PC-3 (cell line): ENCODE results near the gene ZEB1. TPM values are rescaled to one million over a fixed set of nuclear protein-coding genes. Genes with fewer than 3 reads are reported as not detected.

Source experiments
- ATAC-seq: fragments of 200-7000 bp; cut with Tn5 transposase; 2 replicates; pipeline ENCODE4 v1.9.1; 2020; ENCODE audit warnings: mild to moderate bottlenecking, moderate library complexity
- BruUV-seq: library from RNA; stranded (reverse); fragments of 400-500 nt; replicated peaks from 2 replicates; lab custom pipeline; 2021; lab: Mats Ljungman, UMichigan
- CTCF ChIA-PET: fragments of 300-600 bp; sonication (Branson Sonifier 250); formaldehyde crosslinking; loops from one replicate; lab custom pipeline; 2022; ENCODE audit warnings: antibody characterized with exemption; lab: Charles Lee
- POLR2A ChIA-PET: fragments of 300-600 bp; sonication (Branson Sonifier 250); formaldehyde crosslinking; loops from one replicate; lab custom pipeline; 2022; ENCODE audit warnings: antibody characterized with exemption; ENCODE audit not compliant: unreplicated experiment; lab: Charles Lee
- DNase-seq: peaks from one replicate; pipeline ENCODE4 v3.0.0-alpha.2; 2015
- H2AFZ ChIP-seq: fragments of 300-600 bp; sonication (generic); 2 replicates; pipeline ENCODE4 v1.6.0; 2016; ENCODE audit warnings: antibody characterized with exemption, low read length
- H3F3A ChIP-seq: fragments of 300-600 bp; sonication (generic); one replicate; pipeline ENCODE4 v1.6.0; 2017; ENCODE audit warnings: antibody characterized with exemption, low read length, control low read depth, mild to moderate bottlenecking; ENCODE audit not compliant: unreplicated experiment
- H3K27ac ChIP-seq: fragments of 300-600 bp; sonication (generic); 2 replicates; pipeline ENCODE4 v1.5.1; 2016; ENCODE audit warnings: mild to moderate bottlenecking, low read length
- H3K27me3 ChIP-seq: fragments of 300-600 bp; sonication (generic); 2 replicates; pipeline ENCODE4 v1.6.1; 2016; ENCODE audit warnings: low read length, mixed read lengths
- H3K36me3 ChIP-seq: fragments of 300-600 bp; sonication (generic); 2 replicates; pipeline ENCODE4 v1.6.1; 2016; ENCODE audit warnings: low read depth, mixed run types, low read length, mixed read lengths
- H3K4me1 ChIP-seq: fragments of 300-600 bp; sonication (generic); 2 replicates; pipeline ENCODE4 v1.5.1; 2016; ENCODE audit warnings: low read length; ENCODE audit not compliant: insufficient read depth
- H3K4me2 ChIP-seq: fragments of 300-600 bp; sonication (generic); 2 replicates; pipeline ENCODE4 v1.6.0; 2016; ENCODE audit warnings: low read length
- H3K4me3 ChIP-seq: fragments of 300-600 bp; sonication (generic); 2 replicates; pipeline ENCODE4 v1.5.1; 2016; ENCODE audit warnings: mild to moderate bottlenecking, low read length, mixed read lengths
- H3K79me2 ChIP-seq: fragments of 300-600 bp; sonication (generic); 2 replicates; pipeline ENCODE4 v1.6.1; 2017; ENCODE audit warnings: low read length, mixed read lengths
- H3K9ac ChIP-seq: fragments of 300-600 bp; sonication (generic); 2 replicates; pipeline ENCODE4 v1.6.0; 2016; ENCODE audit warnings: mild to moderate bottlenecking, low read length
- H3K9me2 ChIP-seq: fragments of 300-600 bp; sonication (generic); replicated peaks from 2 replicates; pipeline ENCODE4 v1.6.1; 2016; ENCODE audit warnings: mixed run types, low read length, mixed read lengths
- H3K9me3 ChIP-seq: fragments of 300-600 bp; sonication (generic); 2 replicates; pipeline ENCODE4 v1.6.1; 2016; ENCODE audit warnings: low read length, mixed read lengths
- H4K20me1 ChIP-seq: fragments of 300-600 bp; sonication (generic); 2 replicates; pipeline ENCODE4 v1.6.1; 2016; ENCODE audit warnings: low read length, mixed read lengths
- CTCF ChIP-seq: fragments of 300-600 bp; sonication (generic); conservative IDR thresholded peaks from 2 replicates; pipeline ENCODE4 v1.5.1; 2017; ENCODE audit warnings: antibody characterized with exemption, low read depth, mild to moderate bottlenecking, low read length
- EZH2 ChIP-seq: fragments of 300-600 bp; sonication (generic); IDR thresholded peaks from one replicate; pipeline ENCODE4 v1.6.1; 2017; ENCODE audit warnings: antibody characterized with exemption, mild to moderate bottlenecking, low read length; ENCODE audit not compliant: unreplicated experiment
- EZH2phosphoT487 ChIP-seq: fragments of 300-600 bp; sonication (generic); IDR thresholded peaks from 2 replicates; pipeline ENCODE4 v1.6.1; 2018; ENCODE audit warnings: mild to moderate bottlenecking, antibody characterized with exemption, low read length, borderline replicate concordance
- intact Hi-C: fragments of 100-400 bp; cut with micrococcal nuclease; formaldehyde crosslinking; loops from 2 replicates; pipeline ENCODE4 v1.9.0; 2023
- total RNA-seq: library from RNA; depleted of rRNA; stranded (reverse); fragments of >200 nt; gene quantifications from 2 replicates; pipeline ENCODE4 v1.2.3, GENCODE V29; 2014

The ZEB1 gene
- total RNA-seq, 1 experiment from 2014 or later, result 3.9 TPM

GRCh38 chr10:31280972-31281371 lies 38.0 kb upstream of the ZEB1 start:
- H3K27me3 ChIP-seq, result no peaks in the 10 kb centered on the region
- H3K79me2 ChIP-seq, result no peaks in the 10 kb centered on the region
- TF ChIP-seq EZH2phosphoT487 (no peak), CTCF (no peak), EZH2 (no peak)
- no peaks in the 10 kb centered on the region for H3K9me3 ChIP-seq
- DNase-seq, result no peak
- ATAC-seq, result no peak
- no peak overlapping the region for H3K4me2 ChIP-seq
- H3K27ac ChIP-seq, result no peak overlapping the region
- intact Hi-C loops, result no loop called here
- no peak overlapping the region for H3K9ac ChIP-seq
- H2AFZ ChIP-seq, result no peak overlapping the region
- no peaks in the 10 kb centered on the region for H3F3A ChIP-seq
- no peaks in the 10 kb centered on the region for H4K20me1 ChIP-seq
- no peak overlapping the region for H3K4me3 ChIP-seq
- H3K9me2 ChIP-seq, result no peaks in the 10 kb centered on the region
- no peaks in the 10 kb centered on the region for H3K36me3 ChIP-seq
- ChIA-PET POLR2A (no interaction called here), CTCF (no interaction called here)
- BruUV-seq, result no TSS peak
- no peaks in the 10 kb centered on the region for H3K4me1 ChIP-seq

- TF ChIP-seq EZH2phosphoT487 (no peak), CTCF (no peak), EZH2 (no peak)
- no peaks in the 10 kb centered on the region for H3K27me3 ChIP-seq
- H3K4me3 ChIP-seq, result no peak overlapping the region
- no peaks in the 10 kb centered on the region for H3K36me3 ChIP-seq
- POLR2A ChIA-PET, result no interaction called here
- no peak overlapping the region for H2AFZ ChIP-seq
- no peaks in the 10 kb centered on the region for H3K9me3 ChIP-seq
- no peaks in the 10 kb centered on the region for H3F3A ChIP-seq
- no peaks in the 10 kb centered on the region for H4K20me1 ChIP-seq
- no peak overlapping the region for H3K4me2 ChIP-seq
- H3K27ac ChIP-seq, result no peak overlapping the region
- H3K79me2 ChIP-seq, result no peaks in the 10 kb centered on the region
- ATAC-seq (no peak), DNase-seq (no peak)
- no peaks in the 10 kb centered on the region for H3K4me1 ChIP-seq
- BruUV-seq, result no TSS peak
- CTCF ChIA-PET, result no interaction called here
- no peak overlapping the region for H3K9ac ChIP-seq
- intact Hi-C loops, result no loop called here
- H3K9me2 ChIP-seq, result no peaks in the 10 kb centered on the region
These were observed 31.0 kb upstream of the ZEB1 start for GRCh38 chr10:31288001-31288400.

GRCh38 chr10:31288962-31289361 lies 30.1 kb upstream of the ZEB1 start:
- Histone ChIP-seq H3K36me3 (no peaks in the 10 kb centered on the region), H3K79me2 (no peaks in the 10 kb centered on the region), H3K9me3 (no peaks in the 10 kb centered on the region), H3K4me1 (no peaks in the 10 kb centered on the region), H3F3A (no peaks in the 10 kb centered on the region), H3K4me3 (no peak overlapping the region), H3K9ac (no peak overlapping the region), H3K27ac (no peak overlapping the region), H4K20me1 (no peaks in the 10 kb centered on the region), H2AFZ (no peak overlapping the region), H3K9me2 (no peaks in the 10 kb centered on the region), H3K27me3 (no peaks in the 10 kb centered on the region), H3K4me2 (no peak overlapping the region)
- DNase-seq (no peak), ATAC-seq (no peak)
- intact Hi-C loops, result no loop called here
- ChIA-PET CTCF (no interaction called here), POLR2A (no interaction called here)
- BruUV-seq, result no TSS peak
- TF ChIP-seq EZH2phosphoT487, result no peak
- TF ChIP-seq CTCF, result no peak
